GM12878 (cell line): ENCODE results near the gene CAPN7. TPM values are rescaled to one million over a fixed set of nuclear protein-coding genes. Genes with fewer than 3 reads are reported as not detected.

Experiments
- ATAC-seq: fragments of 200-7000 bp; cut with Tn5 transposase; 3 replicates; pipeline ENCODE4 v1.9.1; 2020; ENCODE audit warnings: mild to moderate bottlenecking, moderate library complexity
- BruUV-seq: library from RNA; stranded (reverse); fragments of 400-500 nt; replicated peaks from 2 replicates; lab custom pipeline; 2021; lab: Mats Ljungman, UMichigan
- CTCF ChIA-PET: fragments of 300-600 bp; sonication (Branson Sonifier 250); formaldehyde crosslinking; extraction: SDS; loops from one replicate; lab custom pipeline; 2021; ENCODE audit warnings: inconsistent platforms; lab: Yijun Ruan, JAX
- POLR2A ChIA-PET: fragments of 350-600 bp; formaldehyde crosslinking; extraction: SDS; loops from one replicate; lab custom pipeline; 2021; ENCODE audit warnings: inconsistent platforms; lab: Charles Lee
- RAD21 ChIA-PET: fragments of 300-600 bp; sonication (Branson Sonifier 250); formaldehyde crosslinking; loops from one replicate; lab custom pipeline; 2023; ENCODE audit warnings: antibody characterized with exemption; ENCODE audit not compliant: unreplicated experiment; lab: Charles Lee
- SMC1A ChIA-PET: fragments of 300-600 bp; sonication (Branson Sonifier 250); formaldehyde crosslinking; loops from one replicate; lab custom pipeline; 2023; ENCODE audit not compliant: unreplicated experiment, uncharacterized antibody; lab: Charles Lee
- DNase-seq: peaks from one replicate; pipeline ENCODE4 v3.0.0-alpha.2; 2011; ENCODE audit warnings: low read depth, low spot score
- FAIRE-seq: peaks from 3 replicates; lab custom pipeline; 2011; peaks lifted over from hg19 to GRCh38; lab: Jason Lieb, UNC
- H2AFZ ChIP-seq: 2 replicates; pipeline ENCODE4 v1.6.0; 2011; ENCODE audit warnings: low read depth, low read length, control low read depth; ENCODE audit not compliant: control insufficient read depth
- H3K27ac ChIP-seq: 2 replicates; pipeline ENCODE4 v1.5.1; 2011; ENCODE audit warnings: control low read depth; ENCODE audit not compliant: control insufficient read depth, insufficient read depth
- H3K27me3 ChIP-seq, 2 experiments: replicated peaks in 1 of 2; 2 replicates each; pipeline versions ENCODE4 v1.6.0 to v1.6.1; 2011; ENCODE audit warnings: low read length in 1 of 2; ENCODE audit not compliant: control insufficient read depth in 2 of 2, insufficient read depth in 2 of 2
- H3K36me3 ChIP-seq, 2 experiments: 2 replicates each; pipeline ENCODE4 v1.5.1; 2011; ENCODE audit warnings: low read length in 1 of 2; ENCODE audit not compliant: control insufficient read depth in 2 of 2, insufficient read depth in 2 of 2
- H3K4me1 ChIP-seq: 2 replicates; pipeline ENCODE4 v1.6.1; 2011; ENCODE audit warnings: mild to moderate bottlenecking, low read length, moderate library complexity, mixed read lengths; ENCODE audit not compliant: control insufficient read depth, insufficient read depth
- H3K4me2 ChIP-seq: 2 replicates; pipeline ENCODE4 v1.6.0; 2011; ENCODE audit warnings: control low read depth; ENCODE audit not compliant: control insufficient read depth, insufficient read depth
- H3K4me3 ChIP-seq: fragments of 200-600 bp; sonication (generic); 2 replicates; pipeline ENCODE4 v1.5.1; 2016
- H3K79me2 ChIP-seq: 2 replicates; pipeline ENCODE4 v1.6.0; 2011; ENCODE audit warnings: low read length; ENCODE audit not compliant: control insufficient read depth, insufficient read depth
- H3K9ac ChIP-seq: 2 replicates; pipeline ENCODE4 v1.8.0; 2011; ENCODE audit warnings: low read length, control low read depth, mixed read lengths; ENCODE audit not compliant: control insufficient read depth, insufficient read depth
- H3K9me3 ChIP-seq: replicated peaks from 3 replicates; pipeline ENCODE4 v1.5.1; 2011; ENCODE audit warnings: mild to moderate bottlenecking, low read length; ENCODE audit not compliant: control insufficient read depth, insufficient read depth
- H4K20me1 ChIP-seq: 2 replicates; pipeline ENCODE4 v1.6.0; 2011; ENCODE audit not compliant: control insufficient read depth, insufficient read depth
- CBX3 ChIP-seq: fragments of 200-600 bp; sonication (generic); IDR thresholded peaks from 2 replicates; pipeline ENCODE4 v1.6.1; 2016; ENCODE audit warnings: low read depth, borderline replicate concordance
- DPF2 ChIP-seq: fragments of 450-650 bp; IDR thresholded peaks from 2 replicates; pipeline ENCODE4 v1.6.1; 2017; ENCODE audit warnings: mild to moderate bottlenecking
- HDAC2 ChIP-seq: fragments of 200-600 bp; sonication (generic); IDR thresholded peaks from 2 replicates; pipeline ENCODE4 v1.6.1; 2017
- HDGF ChIP-seq: fragments of 450-650 bp; IDR thresholded peaks from 2 replicates; pipeline ENCODE4 v1.6.1; 2016; ENCODE audit warnings: antibody characterized with exemption
- IRF4 ChIP-seq: IDR thresholded peaks from 2 replicates; pipeline ENCODE4 v1.6.1; 2011; ENCODE audit warnings: low read depth, low read length
- IRF5 ChIP-seq: fragments of 450-650 bp; IDR thresholded peaks from 2 replicates; pipeline ENCODE4 v1.6.1; 2017; ENCODE audit warnings: borderline replicate concordance
- MTA2 ChIP-seq: fragments of 450-650 bp; IDR thresholded peaks from 2 replicates; pipeline ENCODE4 v1.6.1; 2016; ENCODE audit warnings: low read depth, mild to moderate bottlenecking, moderate library complexity
- NR2C1 ChIP-seq: fragments of 450-650 bp; IDR thresholded peaks from 2 replicates; pipeline ENCODE4 v1.6.1; 2017; ENCODE audit warnings: antibody characterized with exemption, mild to moderate bottlenecking, moderate library complexity
- PAX8 ChIP-seq: fragments of 450-650 bp; IDR thresholded peaks from 2 replicates; pipeline ENCODE4 v1.6.1; 2017; ENCODE audit warnings: mild to moderate bottlenecking, moderate library complexity
- PRDM15 ChIP-seq: fragments of 450-650 bp; formaldehyde crosslinking; IDR thresholded peaks from 2 replicates; pipeline ENCODE4 v1.4.0; 2020; ENCODE audit warnings: mild to moderate bottlenecking, moderate library complexity
- RBBP5 ChIP-seq: fragments of 200-600 bp; sonication (generic); conservative IDR thresholded peaks from 2 replicates; pipeline ENCODE4 v1.6.1; 2016
- SKIL ChIP-seq: fragments of 450-650 bp; IDR thresholded peaks from 2 replicates; pipeline ENCODE4 v1.6.1; 2017; ENCODE audit warnings: mild to moderate bottlenecking, low read depth, inconsistent platforms; ENCODE audit not compliant: poor library complexity, severe bottlenecking
- SMARCA5 ChIP-seq: fragments of 450-650 bp; IDR thresholded peaks from 2 replicates; pipeline ENCODE4 v1.6.1; 2017; ENCODE audit warnings: mild to moderate bottlenecking
- SREBF2 ChIP-seq: IDR thresholded peaks from 2 replicates; pipeline ENCODE4 v1.6.1; 2012; ENCODE audit warnings: mild to moderate bottlenecking, low read length
- SUPT20H ChIP-seq: IDR thresholded peaks from 2 replicates; pipeline ENCODE4 v1.6.1; 2011; ENCODE audit warnings: low read depth, mild to moderate bottlenecking, low read length, moderate library complexity, borderline replicate concordance; ENCODE audit not compliant: control insufficient read depth
- WRNIP1 ChIP-seq: IDR thresholded peaks from 2 replicates; pipeline ENCODE4 v1.6.1; 2011; ENCODE audit warnings: low read depth, low read length, improper control_type of control experiment, borderline replicate concordance
- ZNF384 ChIP-seq: IDR thresholded peaks from 2 replicates; pipeline ENCODE4 v1.6.1; 2012; ENCODE audit warnings: low read depth, mild to moderate bottlenecking, low read length, improper control_type of control experiment, borderline replicate concordance
- ZSCAN29 ChIP-seq: fragments of 450-650 bp; IDR thresholded peaks from 2 replicates; pipeline ENCODE4 v1.6.1; 2017; ENCODE audit warnings: mild to moderate bottlenecking, moderate library complexity
- WGBS: methylation state at CpG from one replicate; pipeline ENCODE4 v1.1.6; 2016; ENCODE audit warnings: low lambda C conversion rate; ENCODE audit not compliant: insufficient replicate concordance, insufficient coverage; ENCODE audit errors: missing lambda C conversion rate; 5-methylcytosine and 5-hydroxymethylcytosine counted together
- in situ Hi-C: fragments of 300-500 bp; cut with MboI; formaldehyde crosslinking; loops from 9 replicates; pipeline ENCODE4 v1.14.3; 2018; ENCODE audit warnings: mixed read lengths
- intact Hi-C: fragments of 100-400 bp; cut with micrococcal nuclease; formaldehyde crosslinking; loops from one replicate; pipeline ENCODE4 v1.14.2; 2022; ENCODE audit not compliant: unreplicated experiment
- polyA plus RNA-seq, 11 experiments: library from polyadenylated mRNA; depleted of rRNA in 4 of 11; unstranded in 6 of 11; stranded (reverse) in 5 of 11; fragments of >200 nt; fragmentation: Nextera tagmentation in 4 of 11; fragmentation: Illumina TruSeq in 1 of 11; extraction: Ambion mirVana in 4 of 11; extraction: Trizol in 1 of 11; gene quantifications; 1 replicate in 1 of 11; 2 replicates in 10 of 11; pipeline versions ENCODE4 v1.2.1 to v1.2.3, GENCODE V29; 2011 to 2016; ENCODE audit warnings: inconsistent platforms in 2 of 11, missing spikeins in 2 of 11, low read depth in 1 of 11
- total RNA-seq, 4 experiments: library from RNA; depleted of rRNA in 3 of 4; stranded (reverse); fragments of >200 nt in 3 of 4; fragmentation: Illumina TruSeq in 1 of 4; extraction: Trizol in 1 of 4; gene quantifications; 2 replicates each; pipeline versions ENCODE4 v1.2.1 to v1.2.3, GENCODE V29; 2013 to 2021

CAPN7 gene
- total and polyA plus RNA-seq, 10 of the 15 experiments (the other 5 are each of a cell fraction or from before 2014, with no cell fraction given) = 5.3 to 27.0 (median 18.2) TPM

GRCh38 chr3:15280853-15281532 lies 74.9 kb downstream of the CAPN7 start (continued):
- TF ChIP-seq WRNIP1 = no peak
- no peak for TF ChIP-seq ZNF384
- TF ChIP-seq IRF4 = no peak
- TF ChIP-seq CBX3 = no peak
- TF ChIP-seq NR2C1 = no peak
- TF ChIP-seq IRF5 = no peak

GRCh38 chr3:15281817-15282216 lies 75.8 kb downstream of the CAPN7 start:
- Histone ChIP-seq H3K4me2 (no peak overlapping the region), H3K9ac (no peak overlapping the region), H3K79me2 (no peaks in the 10 kb centered on the region; the same call in 1 of the 2 replicates), H3K4me3 (no peak overlapping the region), H3K9me3 (no peaks in the 10 kb centered on the region), H3K4me1 (peaks cover 22% of the 10 kb centered on the region), H2AFZ (no peak overlapping the region), H3K27me3 (no peaks in the 10 kb centered on the region), H3K27ac (no peak overlapping the region), H4K20me1 (no peaks in the 10 kb centered on the region), H3K36me3 (peaks cover 6 to 14% of the 10 kb centered on the region in 2 experiments; a peak in 3 of 4 replicates)
- FAIRE-seq (no peak), DNase-seq (no peak), ATAC-seq (no peak)
- ChIA-PET POLR2A (no interaction called here), SMC1A (interaction anchor here (0.8 to 3.7 kb wide), 4 partner anchors 9 to 85 kb away, joined by 3 to 27 read pairs (median 11); no protein-coding TSS in a partner anchor), RAD21 (interaction anchor here (1.9 kb wide), 1 partner anchor 14 kb away, joined by 8 read pairs; no protein-coding TSS in a partner anchor), CTCF (interaction anchor here (1.3 to 2.9 kb wide), 4 partner anchors 13 to 80 kb away, joined by 3 to 9 read pairs (median 6); partner anchors contain the start of genes CAPN7 and SH3BP5)
- BruUV-seq = no TSS peak
- in situ Hi-C loops (no loop called here), intact Hi-C loops (no loop called here)
- WGBS = 88% methylated on average over 9 of the region's 9 CpGs
- TF ChIP-seq SREBF2 (no peak), SMARCA5 (no peak), PAX8 (no peak), PRDM15 (CRISPR knock-in tag) (no peak), SKIL (no peak), RBBP5 (no peak), SUPT20H (no peak), ZSCAN29 (no peak), HDGF (no peak), MTA2 (no peak), DPF2 (no peak), HDAC2 (no peak)
